PFSK-1 (cell line): ENCODE data around the gene TBXAS1.

ENCODE experiments used
- FOXP2 ChIP-seq: optimal IDR thresholded peaks from 2 replicates; pipeline ENCODE3; 2011; ENCODE audit warnings: borderline replicate concordance, control low read depth, inconsistent platforms; ENCODE audit not compliant: insufficient read depth; ENCODE audit errors: extremely low read length, extremely low read depth
- POLR2AphosphoS5 ChIP-seq: IDR thresholded peaks from 2 replicates; pipeline ENCODE4 v1.6.1; 2012; ENCODE audit warnings: low read depth, mild to moderate bottlenecking, control low read depth, low read length, moderate library complexity
- SIN3A ChIP-seq: IDR thresholded peaks from 2 replicates; pipeline ENCODE4 v1.6.1; 2012; ENCODE audit warnings: mild to moderate bottlenecking, low read length, moderate library complexity, borderline replicate concordance; ENCODE audit not compliant: insufficient read depth
- TAF1 ChIP-seq: IDR thresholded peaks from 2 replicates; pipeline ENCODE4 v1.6.1; 2012; ENCODE audit warnings: low read length, control low read depth, borderline replicate concordance; ENCODE audit not compliant: insufficient read depth
- TF ChIP-seq, protein P1 (sequence below), 2 experiments: IDR thresholded peaks; 2 replicates each; pipeline versions ENCODE4 v1.6.1 to v1.8.0; 2011 to 2012; ENCODE audit warnings: low read depth in 2 of 2, low read length in 2 of 2, control low read depth in 1 of 2, inconsistent platforms in 1 of 2, mild to moderate bottlenecking in 1 of 2, moderate library complexity in 1 of 2; ENCODE audit not compliant: insufficient read depth in 1 of 2

Gene TBXAS1

DNA sequence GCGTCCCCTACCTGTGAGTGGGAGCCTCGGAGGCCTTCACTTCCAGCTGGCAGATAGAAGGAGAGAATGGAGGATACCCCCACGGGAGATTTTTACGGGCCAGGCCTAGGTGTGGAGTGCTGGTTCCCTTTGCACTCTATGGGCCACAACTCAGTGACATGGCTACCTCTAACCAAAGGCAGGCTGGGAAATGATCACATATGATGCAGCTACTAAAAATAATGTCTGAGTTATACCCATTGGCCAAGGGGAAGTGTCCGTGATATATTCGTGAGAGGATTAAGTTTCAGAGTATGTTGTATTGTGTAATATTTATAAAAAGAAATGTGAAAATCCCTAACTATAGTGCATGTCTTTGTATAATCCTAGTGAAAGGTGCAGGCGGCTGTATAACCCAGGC, 37.7 kb upstream of the TBXAS1 start:
- TF ChIP-seq SIN3A (no peak), POLR2AphosphoS5 (no peak), FOXP2 (no peak), TAF1 (no peak)
- TF ChIP-seq, protein P1, sequence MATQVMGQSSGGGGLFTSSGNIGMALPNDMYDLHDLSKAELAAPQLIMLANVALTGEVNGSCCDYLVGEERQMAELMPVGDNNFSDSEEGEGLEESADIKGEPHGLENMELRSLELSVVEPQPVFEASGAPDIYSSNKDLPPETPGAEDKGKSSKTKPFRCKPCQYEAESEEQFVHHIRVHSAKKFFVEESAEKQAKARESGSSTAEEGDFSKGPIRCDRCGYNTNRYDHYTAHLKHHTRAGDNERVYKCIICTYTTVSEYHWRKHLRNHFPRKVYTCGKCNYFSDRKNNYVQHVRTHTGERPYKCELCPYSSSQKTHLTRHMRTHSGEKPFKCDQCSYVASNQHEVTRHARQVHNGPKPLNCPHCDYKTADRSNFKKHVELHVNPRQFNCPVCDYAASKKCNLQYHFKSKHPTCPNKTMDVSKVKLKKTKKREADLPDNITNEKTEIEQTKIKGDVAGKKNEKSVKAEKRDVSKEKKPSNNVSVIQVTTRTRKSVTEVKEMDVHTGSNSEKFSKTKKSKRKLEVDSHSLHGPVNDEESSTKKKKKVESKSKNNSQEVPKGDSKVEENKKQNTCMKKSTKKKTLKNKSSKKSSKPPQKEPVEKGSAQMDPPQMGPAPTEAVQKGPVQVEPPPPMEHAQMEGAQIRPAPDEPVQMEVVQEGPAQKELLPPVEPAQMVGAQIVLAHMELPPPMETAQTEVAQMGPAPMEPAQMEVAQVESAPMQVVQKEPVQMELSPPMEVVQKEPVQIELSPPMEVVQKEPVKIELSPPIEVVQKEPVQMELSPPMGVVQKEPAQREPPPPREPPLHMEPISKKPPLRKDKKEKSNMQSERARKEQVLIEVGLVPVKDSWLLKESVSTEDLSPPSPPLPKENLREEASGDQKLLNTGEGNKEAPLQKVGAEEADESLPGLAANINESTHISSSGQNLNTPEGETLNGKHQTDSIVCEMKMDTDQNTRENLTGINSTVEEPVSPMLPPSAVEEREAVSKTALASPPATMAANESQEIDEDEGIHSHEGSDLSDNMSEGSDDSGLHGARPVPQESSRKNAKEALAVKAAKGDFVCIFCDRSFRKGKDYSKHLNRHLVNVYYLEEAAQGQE (IDR thresholded peaks at IDR 0.05; ENCODE audit: insufficient read depth in 1 of 2, low read depth in 2 of 2, low read length in 2 of 2) = no peak

DNA sequence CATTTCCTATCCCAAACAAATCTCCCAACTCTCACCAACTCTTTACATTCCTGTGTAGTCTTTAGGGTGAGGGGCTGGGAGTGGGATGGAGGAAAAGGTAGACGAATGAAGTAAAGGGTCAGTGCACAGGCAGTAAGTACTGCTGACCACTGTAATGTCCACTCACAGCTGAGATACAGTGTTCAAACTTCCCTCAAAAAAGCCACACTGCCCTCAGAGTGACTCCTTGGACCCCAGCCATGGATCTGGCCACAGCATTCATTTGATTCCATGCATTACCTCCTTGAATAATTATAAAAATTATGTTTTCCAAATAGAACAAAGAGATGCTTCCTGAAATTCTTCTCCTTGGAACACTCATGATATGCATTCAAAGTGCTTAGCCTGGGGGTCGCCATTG, 31.5 kb upstream of the TBXAS1 start:
- TF ChIP-seq SIN3A = no peak

DNA sequence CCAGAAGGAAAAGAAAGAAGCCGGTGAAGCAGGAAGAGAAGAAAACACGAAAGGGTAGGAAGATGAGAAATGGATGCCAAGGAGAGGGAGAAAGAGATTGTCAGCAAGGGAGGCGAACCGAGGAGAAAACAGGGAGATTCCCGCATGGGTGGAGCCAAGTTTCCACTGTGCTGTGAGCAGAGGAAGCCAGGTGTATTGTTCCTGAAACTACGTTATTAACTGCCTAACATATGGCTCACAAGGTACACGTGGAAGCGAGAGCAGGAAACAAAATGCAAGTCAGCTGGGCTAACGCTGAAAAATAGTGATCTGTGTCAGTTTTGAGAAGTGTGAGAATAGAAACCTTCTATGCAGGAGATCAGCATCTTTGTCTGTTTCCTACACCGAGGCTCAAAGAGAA, 30.8 kb upstream of the TBXAS1 start:
- TF ChIP-seq SIN3A (no peak), FOXP2 (no peak), POLR2AphosphoS5 (no peak)

DNA sequence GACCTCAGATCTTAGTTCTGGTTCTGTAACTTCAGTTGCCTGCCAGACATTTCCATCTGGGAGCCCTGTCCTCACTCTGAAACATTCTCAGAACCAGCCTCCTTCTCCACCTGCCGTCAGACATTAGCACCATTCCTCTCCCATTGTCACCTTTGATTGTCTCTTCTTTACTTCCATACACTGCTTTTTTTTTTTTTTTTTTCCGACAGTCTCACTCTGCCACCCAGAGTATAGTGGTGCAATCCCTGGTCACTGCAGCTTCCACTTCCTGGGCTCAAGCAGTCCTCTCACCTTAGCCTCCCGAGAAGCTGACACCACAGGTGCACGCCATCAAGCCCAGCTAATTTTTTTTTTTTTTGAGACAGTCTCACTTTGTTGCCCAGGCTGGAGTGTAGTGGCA, 30.2 kb upstream of the TBXAS1 start:
- TF ChIP-seq FOXP2 (no peak), SIN3A (no peak)

DNA sequence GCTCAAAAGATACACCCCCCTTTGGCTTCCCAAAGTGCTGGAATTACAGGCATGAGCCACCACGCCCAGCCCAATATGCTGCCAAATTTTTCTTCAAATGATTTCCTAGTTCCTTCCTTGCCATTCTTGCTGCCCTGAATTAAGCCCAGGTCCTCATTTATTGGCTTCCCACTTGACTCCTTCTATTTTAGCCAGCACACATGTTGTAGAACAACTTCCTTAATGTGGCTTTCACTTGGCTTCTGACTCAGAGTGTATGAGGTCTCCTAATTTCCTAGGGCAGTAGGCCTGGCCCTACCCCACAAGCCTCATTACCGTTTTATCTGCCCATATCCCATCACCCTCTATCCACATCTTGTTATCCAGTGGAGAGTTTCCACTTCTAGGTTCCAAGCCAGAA, 29.5 kb upstream of the TBXAS1 start:
- TF ChIP-seq FOXP2 = no peak
- TF ChIP-seq, protein P1 (IDR thresholded peaks at IDR 0.05; ENCODE audit: insufficient read depth in 1 of 2, low read depth in 2 of 2, low read length in 2 of 2) = no peak
- TF ChIP-seq SIN3A = no peak
- no peak for TF ChIP-seq TAF1
- no peak for TF ChIP-seq POLR2AphosphoS5

DNA sequence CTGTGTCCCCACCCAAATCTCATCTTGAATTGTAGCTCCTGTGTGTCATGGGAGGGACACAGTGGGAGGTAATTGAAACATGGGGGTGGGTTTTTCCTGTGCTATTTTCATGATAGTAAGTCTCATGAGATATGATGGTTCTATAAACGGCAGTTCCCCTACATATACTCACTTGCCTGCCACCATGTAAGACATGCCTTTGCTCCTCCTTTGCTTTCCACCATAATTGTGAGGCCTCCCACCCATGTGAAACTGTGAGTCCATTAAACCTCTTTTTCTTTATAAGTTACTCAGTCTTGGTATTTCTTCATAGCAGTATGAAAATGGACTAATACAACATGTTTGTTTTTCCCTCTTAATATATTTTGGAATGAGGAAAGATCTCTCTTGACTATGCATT, 24.5 kb upstream of the TBXAS1 start:
- TF ChIP-seq SIN3A = no peak
- TF ChIP-seq FOXP2 = no peak
- TF ChIP-seq POLR2AphosphoS5 = no peak
- TF ChIP-seq, protein P1 (IDR thresholded peaks at IDR 0.05; ENCODE audit: insufficient read depth in 1 of 2, low read depth in 2 of 2, low read length in 2 of 2) = no peak
- no peak for TF ChIP-seq TAF1

DNA sequence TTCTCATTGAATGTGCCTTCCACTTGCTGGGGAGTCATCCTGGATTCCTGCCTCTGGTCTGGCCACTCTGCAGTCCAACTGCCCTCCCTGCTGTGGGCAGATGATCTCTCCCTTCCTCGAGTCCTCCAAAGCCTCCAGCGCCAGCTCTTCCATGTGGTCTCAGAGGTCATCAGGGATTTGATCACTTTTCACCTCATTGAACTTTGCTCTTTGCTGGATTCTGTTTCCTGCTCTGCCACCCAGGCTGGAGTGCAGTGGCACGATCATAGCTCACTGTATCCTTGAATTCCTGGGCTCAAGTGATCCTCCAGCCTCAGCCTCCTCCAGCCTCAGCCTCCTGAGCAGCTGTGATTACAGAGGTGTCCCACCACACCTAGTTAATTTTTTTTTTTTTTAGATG, 22.1 kb upstream of the TBXAS1 start:
- TF ChIP-seq TAF1 = no peak
- TF ChIP-seq, protein P1 (IDR thresholded peaks at IDR 0.05; ENCODE audit: insufficient read depth in 1 of 2, low read depth in 2 of 2, low read length in 2 of 2) = no peak
- TF ChIP-seq POLR2AphosphoS5 = no peak
- TF ChIP-seq SIN3A = no peak
- no peak for TF ChIP-seq FOXP2
